MM.1S (cell line): ENCODE data around the gene ZBTB37.

ENCODE experiments used
- CTCF ChIP-seq: fragments of 300-600 bp; sonication (generic); IDR thresholded peaks from 2 replicates; pipeline ENCODE4 v1.5.1; 2016; ENCODE audit warnings: antibody characterized with exemption, low read length, mixed read lengths
- EZH2 ChIP-seq: fragments of 300-600 bp; sonication (generic); optimal IDR thresholded peaks from 2 replicates; pipeline ENCODE3; 2017; ENCODE audit warnings: low read depth, mild to moderate bottlenecking, antibody characterized with exemption, low read length, mixed read lengths
- EZH2phosphoT487 ChIP-seq: fragments of 300-600 bp; sonication (generic); IDR thresholded peaks from 2 replicates; pipeline ENCODE4 v1.6.1; 2018; ENCODE audit warnings: antibody characterized with exemption, low read length

- TF ChIP-seq CTCF (no peak), EZH2phosphoT487 (no peak), EZH2 (no peak)
These were observed 11.3 kb upstream of the ZBTB37 start for GRCh38 chr1:173856903-173857302.
